Ascending aorta (tissue), 2 donors: ENCODE results near the gene MPHOSPH8. TPM values are rescaled to one million over a fixed set of nuclear protein-coding genes. Genes with fewer than 3 reads are reported as not detected.

ENCODE experiments used
- DNase-seq, 2 donors: peaks; one replicate each; pipeline ENCODE4 v3.0.0-alpha.2; 2019; ENCODE audit warnings: low spot score in 2 of 2
- H3K27ac ChIP-seq, 2 donors: fragments of 200-600 bp; sonication (generic); one replicate each; pipeline ENCODE4 v1.5.1; 2016 to 2017; ENCODE audit warnings: mild to moderate bottlenecking in 1 of 2
- H3K27me3 ChIP-seq: fragments of 200-600 bp; sonication (generic); one replicate; pipeline ENCODE4 v1.5.1; 2017
- H3K36me3 ChIP-seq, 2 donors: fragments of 200-600 bp; sonication (generic); one replicate each; pipeline ENCODE4 v1.5.1; 2016
- H3K4me1 ChIP-seq, 2 donors: fragments of 200-600 bp; sonication (generic); one replicate each; pipeline ENCODE4 v1.5.1; 2016 to 2017; ENCODE audit warnings: mild to moderate bottlenecking in 1 of 2
- H3K4me3 ChIP-seq, 2 donors: fragments of 200-600 bp; sonication (generic); one replicate each; pipeline ENCODE4 v1.5.1; 2016 to 2017; ENCODE audit warnings: mild to moderate bottlenecking in 1 of 2
- H3K9me3 ChIP-seq, 2 donors: fragments of 200-600 bp; sonication (generic); one replicate each; pipeline ENCODE4 v1.5.1; 2016
- CTCF ChIP-seq, 3 experiments: fragments of 200-600 bp in 2 of 3; fragments of 450-650 bp in 1 of 3; sonication (generic) in 2 of 3; IDR thresholded peaks; one replicate each; pipeline ENCODE4 v1.5.1; 2016 to 2019; ENCODE audit warnings: antibody characterized with exemption in 3 of 3, mild to moderate bottlenecking in 1 of 3, moderate library complexity in 1 of 3
- intact Hi-C: fragments of 100-400 bp; cut with DNase I; formaldehyde crosslinking; loops from one replicate; pipeline ENCODE4 v1.15.1; 2023
- total RNA-seq: library from RNA; depleted of rRNA; stranded (reverse); fragments of >200 nt; gene quantifications from one replicate; pipeline ENCODE4 v1.1.0, GENCODE V29; 2016

The MPHOSPH8 gene
- total RNA-seq, 1 donor from 2014 or later = 18.5 TPM

- Histone ChIP-seq H3K27ac (no peak overlapping the region), H3K4me1 (peaks cover 0 to 3% of the 10 kb centered on the region in 2 donors), H3K4me3 (peak overlapping the region; percentile 60 to 90), H3K27me3 (no peaks in the 10 kb centered on the region), H3K9me3 (no peaks in the 10 kb centered on the region), H3K36me3 (no peaks in the 10 kb centered on the region)
- TF ChIP-seq CTCF (IDR thresholded peaks at IDR 0.05) = peak in 1 of 3 experiments; percentile 15
- intact Hi-C loops = no loop called here
- no peak for DNase-seq
Measured at GRCh38 chr13:19601749-19602725, 31.4 kb upstream of the MPHOSPH8 start.

GRCh38 chr13:19604306-19604705, 29.2 kb upstream of the MPHOSPH8 start:
- intact Hi-C loops = no loop called here
- Histone ChIP-seq H3K36me3 (no peaks in the 10 kb centered on the region), H3K4me3 (no peak overlapping the region), H3K27me3 (no peaks in the 10 kb centered on the region), H3K4me1 (peaks cover 0 to 3% of the 10 kb centered on the region in 2 donors), H3K9me3 (no peaks in the 10 kb centered on the region), H3K27ac (no peak overlapping the region)
- DNase-seq = no peak
- TF ChIP-seq CTCF (IDR thresholded peaks at IDR 0.05) = no peak

GRCh38 chr13:19605161-19605955, 28.1 kb upstream of the MPHOSPH8 start:
- peaks cover 0 to 3% of the 10 kb centered on the region in 2 donors for H3K4me1 ChIP-seq
- no peak overlapping the region for H3K4me3 ChIP-seq
- H3K36me3 ChIP-seq = no peaks in the 10 kb centered on the region
- H3K27me3 ChIP-seq = no peaks in the 10 kb centered on the region
- no peak overlapping the region for H3K27ac ChIP-seq
- DNase-seq = no peak
- intact Hi-C loops = no loop called here
- no peaks in the 10 kb centered on the region for H3K9me3 ChIP-seq
- TF ChIP-seq CTCF (IDR thresholded peaks at IDR 0.05) = no peak

- Histone ChIP-seq H3K27me3 (no peaks in the 10 kb centered on the region), H3K4me1 (peaks cover 0 to 3% of the 10 kb centered on the region in 2 donors), H3K36me3 (no peaks in the 10 kb centered on the region), H3K4me3 (no peak overlapping the region), H3K9me3 (no peaks in the 10 kb centered on the region), H3K27ac (no peak overlapping the region)
- intact Hi-C loops = no loop called here
- DNase-seq = no peak
- TF ChIP-seq CTCF (IDR thresholded peaks at IDR 0.05) = no peak
Measured at GRCh38 chr13:19606152-19606551, 27.3 kb upstream of the MPHOSPH8 start.

- no peak overlapping the region for H3K27ac ChIP-seq
- intact Hi-C loops = no loop called here
- H3K4me3 ChIP-seq = no peak overlapping the region
- DNase-seq = no peak
- TF ChIP-seq CTCF (IDR thresholded peaks at IDR 0.05) = no peak
- peaks cover 0 to 3% of the 10 kb centered on the region in 2 donors for H3K4me1 ChIP-seq
- H3K36me3 ChIP-seq = no peaks in the 10 kb centered on the region
- H3K27me3 ChIP-seq = no peaks in the 10 kb centered on the region
- no peaks in the 10 kb centered on the region for H3K9me3 ChIP-seq
Measured at GRCh38 chr13:19606737-19607136, 26.7 kb upstream of the MPHOSPH8 start.
